Measurements from ENCODE around the gene RAG1. TPM values are rescaled to one million over a fixed set of nuclear protein-coding genes. Genes with fewer than 3 reads are reported as not detected.

RAG1 gene
- total RNA-seq, 3 donors from 2014 or later = 0.32 to 1.5 (median 1.3) TPM

DNA sequence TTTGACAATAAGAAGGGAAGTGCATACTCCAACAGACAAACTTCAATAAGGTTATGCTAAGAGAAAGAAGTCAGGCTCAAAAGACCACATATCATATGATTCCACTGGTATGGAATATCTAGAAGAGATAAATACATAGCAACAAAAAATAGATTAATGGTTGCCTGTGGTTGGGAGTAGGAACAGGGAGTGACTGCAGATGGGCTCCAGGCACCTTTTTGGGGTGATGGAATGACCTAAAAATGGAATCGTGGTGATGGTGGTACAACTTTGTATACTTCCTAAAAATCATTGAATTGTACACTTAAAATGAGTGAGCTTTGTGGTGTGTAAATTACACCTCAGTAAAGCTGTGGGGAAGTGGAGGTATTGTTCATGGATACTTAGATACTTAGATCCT, 59.2 kb downstream of the RAG1 start:
- H3K27me3 ChIP-seq = no peaks in the 10 kb centered on the region
- H3K9me3 ChIP-seq = no peaks in the 10 kb centered on the region
- intact Hi-C loops (cut with DNase I; ENCODE audit: low total_unique reads) = no loop called here
- H3K4me1 ChIP-seq = no peaks in the 10 kb centered on the region
- H3K4me3 ChIP-seq = no peak overlapping the region
- H3K36me3 ChIP-seq = no peaks in the 10 kb centered on the region
- H3K27ac ChIP-seq = no peak overlapping the region
- TF ChIP-seq POLR2AphosphoS5 (IDR thresholded peaks at IDR 0.05) (no peak), POLR2A (IDR thresholded peaks at IDR 0.05) (no peak)
- TF ChIP-seq, protein P1, sequence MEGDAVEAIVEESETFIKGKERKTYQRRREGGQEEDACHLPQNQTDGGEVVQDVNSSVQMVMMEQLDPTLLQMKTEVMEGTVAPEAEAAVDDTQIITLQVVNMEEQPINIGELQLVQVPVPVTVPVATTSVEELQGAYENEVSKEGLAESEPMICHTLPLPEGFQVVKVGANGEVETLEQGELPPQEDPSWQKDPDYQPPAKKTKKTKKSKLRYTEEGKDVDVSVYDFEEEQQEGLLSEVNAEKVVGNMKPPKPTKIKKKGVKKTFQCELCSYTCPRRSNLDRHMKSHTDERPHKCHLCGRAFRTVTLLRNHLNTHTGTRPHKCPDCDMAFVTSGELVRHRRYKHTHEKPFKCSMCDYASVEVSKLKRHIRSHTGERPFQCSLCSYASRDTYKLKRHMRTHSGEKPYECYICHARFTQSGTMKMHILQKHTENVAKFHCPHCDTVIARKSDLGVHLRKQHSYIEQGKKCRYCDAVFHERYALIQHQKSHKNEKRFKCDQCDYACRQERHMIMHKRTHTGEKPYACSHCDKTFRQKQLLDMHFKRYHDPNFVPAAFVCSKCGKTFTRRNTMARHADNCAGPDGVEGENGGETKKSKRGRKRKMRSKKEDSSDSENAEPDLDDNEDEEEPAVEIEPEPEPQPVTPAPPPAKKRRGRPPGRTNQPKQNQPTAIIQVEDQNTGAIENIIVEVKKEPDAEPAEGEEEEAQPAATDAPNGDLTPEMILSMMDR (IDR thresholded peaks at IDR 0.05) = no peak
- DNase-seq (ENCODE audit: low spot score in 2 of 2) = no peak

DNA sequence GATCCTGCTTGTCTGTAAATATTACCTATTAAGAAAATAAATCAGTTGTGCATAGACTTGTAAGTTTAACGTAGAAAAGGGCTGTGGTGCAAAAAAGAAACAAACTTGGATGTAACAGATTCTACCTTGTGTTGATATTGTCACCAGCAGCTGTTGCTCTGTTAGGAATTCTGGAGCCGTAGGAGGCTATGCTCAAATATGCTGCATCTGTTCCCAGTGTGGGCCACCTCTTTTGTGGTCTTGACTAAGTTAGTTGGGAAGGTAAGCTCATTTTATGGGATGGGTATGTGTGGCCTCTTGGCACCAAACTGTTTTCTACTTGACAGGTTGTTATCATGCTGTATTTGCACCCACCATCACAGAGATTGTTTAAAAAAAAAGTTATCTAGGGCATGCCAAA, 59.7 kb downstream of the RAG1 start:
- no peaks in the 10 kb centered on the region for H3K27me3 ChIP-seq
- no peak for TF ChIP-seq POLR2AphosphoS5 (IDR thresholded peaks at IDR 0.05)
- TF ChIP-seq POLR2A (IDR thresholded peaks at IDR 0.05) = no peak
- TF ChIP-seq, protein P1 (IDR thresholded peaks at IDR 0.05) = no peak
- no peak for DNase-seq (ENCODE audit: low spot score in 2 of 2)
- H3K27ac ChIP-seq = no peak overlapping the region
- intact Hi-C loops (cut with DNase I; ENCODE audit: low total_unique reads) = no loop called here
- H3K4me1 ChIP-seq = no peaks in the 10 kb centered on the region
- H3K9me3 ChIP-seq = no peaks in the 10 kb centered on the region
- no peak overlapping the region for H3K4me3 ChIP-seq
- no peaks in the 10 kb centered on the region for H3K36me3 ChIP-seq

DNA sequence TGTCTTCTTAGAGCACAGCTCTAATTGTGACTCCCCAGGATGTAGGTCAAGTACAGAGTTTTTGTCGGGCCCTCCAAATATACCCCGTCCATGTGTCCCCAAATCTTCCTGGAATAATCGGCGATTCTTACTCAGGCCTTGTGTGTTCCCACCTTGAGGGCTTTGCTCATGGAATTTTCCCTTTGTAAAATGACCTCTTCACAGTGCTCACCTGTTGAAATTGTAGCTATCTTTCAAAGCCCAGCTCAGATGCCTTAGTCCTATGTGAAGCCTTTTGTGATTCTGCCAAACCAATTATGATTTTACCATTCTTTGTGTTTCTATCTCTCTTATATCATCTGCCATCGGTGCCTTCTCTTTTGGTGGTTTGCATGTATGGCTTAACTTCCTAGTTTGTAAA, 60.3 kb downstream of the RAG1 start:
- Histone ChIP-seq H3K27me3 (no peaks in the 10 kb centered on the region), H3K4me3 (no peak overlapping the region), H3K36me3 (no peaks in the 10 kb centered on the region), H3K4me1 (no peaks in the 10 kb centered on the region), H3K9me3 (no peaks in the 10 kb centered on the region), H3K27ac (no peak overlapping the region)
- TF ChIP-seq POLR2AphosphoS5 (IDR thresholded peaks at IDR 0.05) = no peak
- TF ChIP-seq, protein P1 (IDR thresholded peaks at IDR 0.05) = no peak
- TF ChIP-seq POLR2A (IDR thresholded peaks at IDR 0.05) = no peak
- intact Hi-C loops (cut with DNase I; ENCODE audit: low total_unique reads) = no loop called here
- DNase-seq (ENCODE audit: low spot score in 2 of 2) = no peak

DNA sequence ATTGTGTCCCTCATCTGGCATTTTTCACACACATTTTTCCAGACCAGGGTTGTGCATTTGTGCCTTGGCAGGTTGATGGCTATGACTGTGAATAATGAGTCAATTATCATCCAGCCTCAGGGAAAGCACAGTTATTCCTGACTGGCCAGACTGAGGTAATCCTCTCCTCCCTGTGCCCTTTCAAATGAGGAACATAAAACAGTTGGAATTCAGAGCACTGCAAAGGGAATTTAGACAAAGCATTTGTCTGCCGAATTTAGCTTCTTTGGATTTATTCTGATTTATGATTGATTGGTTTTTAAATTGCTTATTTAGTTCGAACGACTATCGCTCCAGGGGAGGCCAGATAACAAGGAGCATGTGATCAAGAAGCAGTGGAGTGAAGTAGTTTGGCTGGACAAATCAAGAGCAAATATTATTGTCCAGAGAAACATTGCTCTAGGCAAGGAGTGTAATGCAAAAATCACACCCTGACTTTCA, 61.0 kb downstream of the RAG1 start:
- Histone ChIP-seq H3K4me3 (no peak overlapping the region), H3K36me3 (no peaks in the 10 kb centered on the region), H3K27ac (no peak overlapping the region), H3K27me3 (no peaks in the 10 kb centered on the region), H3K4me1 (no peaks in the 10 kb centered on the region), H3K9me3 (no peaks in the 10 kb centered on the region)
- no peak for DNase-seq (ENCODE audit: low spot score in 2 of 2)
- intact Hi-C loops (cut with DNase I; ENCODE audit: low total_unique reads) = no loop called here
- TF ChIP-seq POLR2A (IDR thresholded peaks at IDR 0.05) (no peak), POLR2AphosphoS5 (IDR thresholded peaks at IDR 0.05) (no peak)
- TF ChIP-seq, protein P1 (IDR thresholded peaks at IDR 0.05) = no peak

Other genes starting within 250 kb of the RAG1 start
- 10 to 100 TPM; 11.5 to 19.9 (median 16.8) TPM for gene TRAF6, start 57.7 kb upstream of the RAG1 start, total RNA-seq
- gene IFTAP, start 26.5 kb downstream of the RAG1 start, total RNA-seq = 10 to 100 TPM; 14.7 to 26.6 (median 25.3) TPM
- gene RAG2, start 30.2 kb downstream of the RAG1 start, total RNA-seq = not detected